ENCODE data around the gene SPEM1.

The SPEM1 gene

GRCh38 chr17:7418472-7419152, 1.5 kb upstream of the SPEM1 start:
- H3F3A ChIP-seq (ENCODE audit: insufficient read depth) = no peaks in the 10 kb centered on the region
- no peak overlapping the region for H2AFZ ChIP-seq (ENCODE audit: low read depth, low read length, severe bottlenecking)
- H3K27me3 ChIP-seq (ENCODE audit: low read length) = no peaks in the 10 kb centered on the region

GRCh38 chr17:7421186-7421585, 1.1 kb downstream of the SPEM1 start:
- H2AFZ ChIP-seq (ENCODE audit: low read depth, low read length, severe bottlenecking) = no peak overlapping the region
- H3K4me2 ChIP-seq (ENCODE audit: low read depth, low read length, poor library complexity, severe bottlenecking) = no peak overlapping the region
- no peaks in the 10 kb centered on the region for H4K20me1 ChIP-seq (ENCODE audit: low read depth, low read length)
- H3K4me3 ChIP-seq (ENCODE audit: insufficient read depth, low read length, poor library complexity, severe bottlenecking) = no peak overlapping the region
- no peaks in the 10 kb centered on the region for H3F3A ChIP-seq (ENCODE audit: insufficient read depth)
- no peaks in the 10 kb centered on the region for H3K9me3 ChIP-seq (ENCODE audit: insufficient read depth, low read length)
- H3K9me2 ChIP-seq (replicated peaks; ENCODE audit: insufficient read depth, low read length) = no peaks in the 10 kb centered on the region
- no peak overlapping the region for H3K9ac ChIP-seq (ENCODE audit: low read length)
- H3K36me3 ChIP-seq (ENCODE audit: low read length) = no peaks in the 10 kb centered on the region
- TF ChIP-seq CTCF (IDR thresholded peaks at IDR 0.05; ENCODE audit: insufficient read depth, low read length, poor library complexity, severe bottlenecking) = no peak
- no peaks in the 10 kb centered on the region for H3K27me3 ChIP-seq (ENCODE audit: low read length)
- H3K79me2 ChIP-seq (ENCODE audit: insufficient read depth, low read length) = no peaks in the 10 kb centered on the region
- H3K27ac ChIP-seq (ENCODE audit: low read depth, low read length) = no peak overlapping the region

More at GRCh38 chr17:7418472-7419152, 1.5 kb upstream of the SPEM1 start:
- Histone ChIP-seq H4K20me1 (ENCODE audit: low read depth, low read length) (no peaks in the 10 kb centered on the region), H3K27ac (ENCODE audit: low read depth, low read length) (no peak overlapping the region), H3K36me3 (ENCODE audit: low read length) (no peaks in the 10 kb centered on the region), H3K4me3 (ENCODE audit: insufficient read depth, low read length, poor library complexity, severe bottlenecking) (no peak overlapping the region), H3K79me2 (ENCODE audit: insufficient read depth, low read length) (no peaks in the 10 kb centered on the region), H3K9me3 (ENCODE audit: insufficient read depth, low read length) (no peaks in the 10 kb centered on the region), H3K4me2 (ENCODE audit: low read depth, low read length, poor library complexity, severe bottlenecking) (no peak overlapping the region), H3K9ac (ENCODE audit: low read length) (no peak overlapping the region), H3K9me2 (replicated peaks; ENCODE audit: insufficient read depth, low read length) (no peaks in the 10 kb centered on the region)
- TF ChIP-seq CTCF (IDR thresholded peaks at IDR 0.05; ENCODE audit: insufficient read depth, low read length, poor library complexity, severe bottlenecking) = no peak
- TF ChIP-seq EZH2phosphoT487 (conservative IDR thresholded peaks at IDR 0.05; ENCODE audit: low read length) = no peak

DNA sequence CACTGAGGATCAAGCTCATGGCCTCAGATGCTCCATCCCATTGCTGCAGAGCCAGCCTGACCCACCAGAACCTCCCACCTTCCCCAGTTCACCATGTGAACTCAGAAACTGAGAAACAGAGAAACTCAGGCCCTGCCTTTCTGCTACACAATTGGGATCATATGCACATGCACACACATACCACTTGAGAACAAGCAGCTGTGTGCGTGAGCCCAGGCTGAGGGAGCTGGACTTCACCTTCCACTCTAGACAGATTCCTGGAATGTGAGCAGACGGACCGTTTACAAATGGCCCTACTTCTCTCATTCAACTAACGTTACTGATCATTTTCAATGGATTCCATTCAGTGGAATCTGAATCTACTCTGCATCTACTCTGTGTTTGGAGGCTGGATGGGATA, 3.6 kb downstream of the SPEM1 start:
- no peak overlapping the region for H3K4me2 ChIP-seq (ENCODE audit: low read depth, low read length, poor library complexity, severe bottlenecking)

More for the DNA sequence above, 3.6 kb downstream of the SPEM1 start:
- H3K27me3 ChIP-seq (ENCODE audit: low read length) = no peaks in the 10 kb centered on the region
- no peaks in the 10 kb centered on the region for H3K9me2 ChIP-seq (replicated peaks; ENCODE audit: insufficient read depth, low read length)
- TF ChIP-seq EZH2phosphoT487 (conservative IDR thresholded peaks at IDR 0.05; ENCODE audit: low read length) (no peak), CTCF (IDR thresholded peaks at IDR 0.05; ENCODE audit: insufficient read depth, low read length, poor library complexity, severe bottlenecking) (no peak)
- H3K9ac ChIP-seq (ENCODE audit: low read length) = no peak overlapping the region
- no peaks in the 10 kb centered on the region for H4K20me1 ChIP-seq (ENCODE audit: low read depth, low read length)
- H3K4me3 ChIP-seq (ENCODE audit: insufficient read depth, low read length, poor library complexity, severe bottlenecking) = no peak overlapping the region
- no peaks in the 10 kb centered on the region for H3K79me2 ChIP-seq (ENCODE audit: insufficient read depth, low read length)
- H3F3A ChIP-seq (ENCODE audit: insufficient read depth) = no peaks in the 10 kb centered on the region
- H3K27ac ChIP-seq (ENCODE audit: low read depth, low read length) = no peak overlapping the region
- no peaks in the 10 kb centered on the region for H3K36me3 ChIP-seq (ENCODE audit: low read length)
- H3K9me3 ChIP-seq (ENCODE audit: insufficient read depth, low read length) = no peaks in the 10 kb centered on the region
- H2AFZ ChIP-seq (ENCODE audit: low read depth, low read length, severe bottlenecking) = no peak overlapping the region
